Fibroblast of villous mesenchyme (primary cell): ENCODE data around the gene FMO4. TPM values are rescaled to one million over a fixed set of nuclear protein-coding genes. Genes with fewer than 3 reads are reported as not detected.
"Not testable (repeated sequence)": the region's sequence is repeated elsewhere in the genome, so short reads cannot be mapped to it uniquely, and the experiment has no call there.

Source experiments
- DNase-seq: peaks from one replicate; pipeline ENCODE4 v3.0.0-alpha.2; 2010; ENCODE audit warnings: low read depth
- H3K4me3 ChIP-seq: 2 replicates; pipeline ENCODE4 v1.5.1; 2011; ENCODE audit warnings: low read depth, mild to moderate bottlenecking, low read length
- small RNA-seq: library from RNA; depleted of rRNA; stranded (forward); fragments of <200 nt; gene quantifications from one replicate; pipeline ENCODE3, GENCODE V24; 2012
- total RNA-seq: library from RNA; depleted of rRNA; stranded (reverse); fragments of >200 nt; gene quantifications from 2 replicates; pipeline ENCODE4 v1.2.3, GENCODE V29; 2012
- TF ChIP-seq, protein P1 (sequence below): IDR thresholded peaks from 2 replicates; pipeline ENCODE4 v1.5.1; 2012; ENCODE audit warnings: low read depth, mild to moderate bottlenecking, low read length; ENCODE audit not compliant: insufficient read depth

Gene FMO4
- total RNA-seq, 1 donor: 1.7 TPM

GRCh38 chr1:171381866-171382210, 67.9 kb downstream of the FMO4 start:
- DNase-seq: no peak
- no peak overlapping the region for H3K4me3 ChIP-seq
- TF ChIP-seq, protein P1, sequence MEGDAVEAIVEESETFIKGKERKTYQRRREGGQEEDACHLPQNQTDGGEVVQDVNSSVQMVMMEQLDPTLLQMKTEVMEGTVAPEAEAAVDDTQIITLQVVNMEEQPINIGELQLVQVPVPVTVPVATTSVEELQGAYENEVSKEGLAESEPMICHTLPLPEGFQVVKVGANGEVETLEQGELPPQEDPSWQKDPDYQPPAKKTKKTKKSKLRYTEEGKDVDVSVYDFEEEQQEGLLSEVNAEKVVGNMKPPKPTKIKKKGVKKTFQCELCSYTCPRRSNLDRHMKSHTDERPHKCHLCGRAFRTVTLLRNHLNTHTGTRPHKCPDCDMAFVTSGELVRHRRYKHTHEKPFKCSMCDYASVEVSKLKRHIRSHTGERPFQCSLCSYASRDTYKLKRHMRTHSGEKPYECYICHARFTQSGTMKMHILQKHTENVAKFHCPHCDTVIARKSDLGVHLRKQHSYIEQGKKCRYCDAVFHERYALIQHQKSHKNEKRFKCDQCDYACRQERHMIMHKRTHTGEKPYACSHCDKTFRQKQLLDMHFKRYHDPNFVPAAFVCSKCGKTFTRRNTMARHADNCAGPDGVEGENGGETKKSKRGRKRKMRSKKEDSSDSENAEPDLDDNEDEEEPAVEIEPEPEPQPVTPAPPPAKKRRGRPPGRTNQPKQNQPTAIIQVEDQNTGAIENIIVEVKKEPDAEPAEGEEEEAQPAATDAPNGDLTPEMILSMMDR: no peak

GRCh38 chr1:171384496-171384895, 70.5 kb downstream of the FMO4 start:
- no peak for DNase-seq
- TF ChIP-seq, protein P1: no peak
- no peak overlapping the region for H3K4me3 ChIP-seq

GRCh38 chr1:171389171-171389570, 75.2 kb downstream of the FMO4 start:
- TF ChIP-seq, protein P1: no peak
- no peak overlapping the region for H3K4me3 ChIP-seq
- DNase-seq: peak; percentile 75

- H3K4me3 ChIP-seq, DNase-seq: not testable (repeated sequence)
These were observed 76.8 kb downstream of the FMO4 start for GRCh38 chr1:171390740-171391139.

Small RNA genes lying within 50 kb of the gene (small RNA-seq; reads per million reads assigned to genes)
- gene SRP14P4: not detected

Other genes with a start within 250 kb of the FMO4 start
- 0.64 and 0.86 TPM in 2 replicates for gene FMO3, start 223.3 kb upstream of the FMO4 start, total RNA-seq
- 0.97 and 1.7 TPM in 2 replicates for gene FMO2, start 128.9 kb upstream of the FMO4 start, total RNA-seq
- under 0.01 TPM in 2 replicates for gene FMO1, start 65.7 kb upstream of the FMO4 start, total RNA-seq
- gene PRRC2C, start 171.3 kb downstream of the FMO4 start, total RNA-seq: 47.4 and 51.8 TPM in 2 replicates